Measurements from ENCODE around the gene INTS7.
"Not testable (repeated sequence)": the region's sequence is repeated elsewhere in the genome, so short reads cannot be mapped to it uniquely, and the experiment has no call there.

- TF ChIP-seq CTCF, POLR2A, EP300 (IDR thresholded peaks at IDR 0.05): not testable (repeated sequence)
These were observed 118.9 kb downstream of the INTS7 start for GRCh38 chr1:211916458-211916857.

Data from suprapubic skin (tissue), 3 donors.